Activated CD4-positive, alpha-beta T cell treated with anti-CD3 and anti-CD28 coated beads, Interleukin-2, amount 50 U/mL, for 16 hours (primary cell): ENCODE data around the gene DNAJC4.

ENCODE experiments used
- DNase-seq: peaks from one replicate; pipeline ENCODE4 v3.0.0-alpha.2; 2020

The DNAJC4 gene

DNA sequence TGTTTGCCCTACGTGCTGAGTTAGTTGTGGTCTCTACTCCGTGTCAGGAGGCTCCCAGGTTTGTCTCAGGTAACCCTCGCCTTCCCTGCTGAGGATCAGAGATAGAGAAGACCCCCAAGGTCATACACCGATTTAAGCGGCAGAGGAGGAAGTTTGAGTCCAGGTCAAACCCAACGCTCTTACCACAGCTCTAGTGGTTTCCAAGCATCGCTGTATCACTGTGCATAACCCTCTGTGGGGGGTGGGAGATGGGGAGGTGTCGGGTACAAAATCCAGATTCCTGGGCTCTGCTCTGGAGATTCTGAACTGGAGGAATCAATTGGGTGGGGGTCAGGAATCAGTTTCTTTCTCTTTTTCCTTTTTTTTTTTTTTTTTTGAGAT lies 627 bp downstream of the DNAJC4 start:
- no peak for DNase-seq

DNA sequence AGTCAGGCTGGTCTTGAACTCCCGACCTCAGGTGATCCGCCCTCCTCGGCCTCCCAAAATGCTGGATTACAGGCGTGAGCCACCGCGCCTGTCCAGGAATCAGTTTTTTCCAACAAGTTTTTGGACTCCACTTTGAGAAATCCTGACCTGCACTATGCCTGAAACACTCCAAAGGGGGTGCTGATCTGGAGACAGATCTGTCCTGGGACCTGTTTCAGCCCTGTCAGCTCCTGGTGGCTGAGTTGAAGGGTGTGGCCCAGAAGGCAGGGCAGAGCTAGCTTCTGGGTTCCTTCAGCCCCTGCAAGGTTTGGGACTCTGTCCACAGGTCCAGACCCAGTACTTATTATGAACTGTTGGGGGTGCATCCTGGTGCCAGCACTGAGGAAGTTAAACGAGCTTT lies 1.2 kb downstream of the DNAJC4 start:
- no peak for DNase-seq

DNA sequence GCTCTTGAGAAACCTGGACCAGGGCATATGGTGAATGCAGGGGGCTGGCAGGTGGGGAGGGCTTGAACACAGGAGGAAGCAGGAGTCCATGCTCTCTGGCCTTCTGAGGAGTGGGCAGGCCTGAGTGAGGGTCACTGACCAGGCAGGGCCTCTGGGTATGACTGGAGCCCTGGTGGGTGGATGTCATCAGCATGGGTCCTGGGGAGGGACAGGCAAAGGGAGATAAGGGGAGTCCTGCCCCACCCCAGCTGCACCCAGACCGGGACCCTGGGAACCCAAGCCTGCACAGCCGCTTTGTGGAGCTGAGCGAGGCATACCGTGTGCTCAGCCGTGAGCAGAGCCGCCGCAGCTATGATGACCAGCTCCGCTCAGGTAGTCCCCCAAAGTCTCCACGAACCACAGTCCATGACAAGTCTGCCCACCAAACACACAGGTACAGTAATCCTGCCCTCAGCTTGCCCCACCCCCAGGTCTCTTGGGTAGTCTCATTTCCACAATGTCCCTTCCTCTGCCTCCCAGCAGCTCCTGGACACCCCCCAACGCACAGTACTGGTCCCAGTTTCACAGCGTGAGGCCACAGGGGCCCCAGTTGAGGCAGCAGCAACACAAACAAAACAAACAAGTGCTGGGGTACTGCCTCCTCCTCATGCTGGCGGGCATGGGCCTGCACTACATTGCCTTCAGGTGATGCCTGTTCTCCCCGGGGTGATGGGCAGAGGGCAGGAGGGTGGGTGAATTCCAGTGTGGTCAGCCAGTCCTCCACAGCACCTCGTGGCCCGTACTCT lies 2.0 kb downstream of the DNAJC4 start:
- DNase-seq: no peak

DNA sequence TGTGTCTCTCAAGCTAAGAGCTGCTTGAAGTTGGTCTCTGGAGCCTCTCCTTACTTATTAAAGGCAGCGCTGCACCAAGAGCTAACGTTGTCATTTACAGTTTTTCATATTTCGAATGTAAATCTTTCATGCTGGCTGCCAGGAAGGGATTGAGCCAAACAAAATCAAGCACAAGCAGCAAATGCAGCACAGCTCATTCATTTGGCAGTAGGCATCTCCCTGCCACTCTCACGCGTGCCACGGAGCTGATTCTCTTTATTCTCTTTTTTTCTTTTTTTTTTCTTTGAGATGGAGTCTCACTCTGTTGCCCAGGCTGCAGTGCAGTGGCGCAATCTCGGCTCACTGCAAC lies 2.6 kb downstream of the DNAJC4 start:
- no peak for DNase-seq

DNA sequence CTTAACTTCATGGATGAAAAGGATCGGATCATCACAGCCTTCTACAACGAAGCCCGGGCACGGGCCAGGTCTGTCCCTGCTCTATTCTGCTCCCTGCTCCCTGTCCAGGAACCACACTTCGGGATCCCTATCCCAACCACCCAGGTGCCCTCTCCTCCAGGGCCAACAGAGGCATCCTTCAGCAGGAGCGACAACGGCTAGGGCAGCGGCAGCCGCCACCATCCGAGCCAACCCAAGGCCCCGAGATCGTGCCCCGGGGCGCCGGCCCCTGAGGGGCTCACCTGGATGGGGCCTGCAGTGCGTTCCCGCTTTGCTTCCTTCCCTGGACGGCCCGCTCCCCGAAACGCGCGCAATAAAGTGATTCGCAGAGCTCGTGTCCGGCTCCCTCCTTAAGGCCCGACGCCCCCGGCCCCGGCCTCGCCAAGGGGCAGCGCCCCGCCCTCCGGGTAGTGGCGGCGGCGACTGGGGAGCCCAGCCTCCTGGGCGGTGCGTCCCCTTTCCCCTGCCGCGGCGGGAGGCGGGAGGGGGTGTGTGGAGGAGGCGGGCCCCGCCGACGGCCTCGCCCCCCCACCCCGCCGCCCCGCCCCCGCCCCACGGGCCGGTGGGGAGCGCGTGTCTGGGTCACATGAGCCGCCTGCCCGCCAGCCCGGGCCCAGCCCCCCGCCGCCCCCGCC lies 3.7 kb downstream of the DNAJC4 start, which contains the start of gene VEGFB:
VEGFB (plus strand) TSS at position 672 of the 674 bp plus-strand sequence. CDS start 250 bp downstream, outside the sequence.
- DNase-seq: peak; percentile 73

DNA sequence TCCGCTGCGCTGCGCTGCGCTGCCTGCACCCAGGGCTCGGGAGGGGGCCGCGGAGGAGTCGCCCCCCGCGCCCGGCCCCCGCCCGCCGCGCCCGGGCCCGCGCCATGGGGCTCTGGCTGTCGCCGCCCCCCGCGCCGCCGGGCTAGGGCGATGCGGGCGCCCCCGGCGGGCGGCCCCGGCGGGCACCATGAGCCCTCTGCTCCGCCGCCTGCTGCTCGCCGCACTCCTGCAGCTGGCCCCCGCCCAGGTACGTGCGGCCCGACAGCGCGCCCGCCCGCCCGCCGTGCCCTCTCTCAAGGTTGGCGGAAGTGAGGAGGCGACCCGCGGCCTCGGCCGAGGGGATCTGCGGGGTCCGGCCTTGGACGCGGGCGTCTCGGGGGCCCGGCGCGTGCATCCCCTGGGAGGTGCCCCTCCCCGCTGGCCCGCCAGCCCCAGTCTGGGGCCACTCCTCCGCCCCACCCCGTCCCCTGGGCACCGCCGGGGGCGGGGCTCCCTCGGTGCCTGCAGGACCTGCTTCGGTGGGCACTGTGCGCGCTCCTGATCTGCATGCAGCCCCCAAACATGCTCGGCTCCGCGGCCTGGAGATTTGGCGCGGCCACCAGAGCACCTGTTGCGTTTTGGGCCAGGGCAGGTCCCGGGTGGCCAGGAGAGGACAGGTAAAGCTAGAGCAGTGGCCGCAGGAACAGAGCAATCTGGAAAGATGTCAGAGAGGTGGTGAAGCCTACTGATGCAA lies 4.5 kb downstream of the DNAJC4 start:
- no peak for DNase-seq

DNA sequence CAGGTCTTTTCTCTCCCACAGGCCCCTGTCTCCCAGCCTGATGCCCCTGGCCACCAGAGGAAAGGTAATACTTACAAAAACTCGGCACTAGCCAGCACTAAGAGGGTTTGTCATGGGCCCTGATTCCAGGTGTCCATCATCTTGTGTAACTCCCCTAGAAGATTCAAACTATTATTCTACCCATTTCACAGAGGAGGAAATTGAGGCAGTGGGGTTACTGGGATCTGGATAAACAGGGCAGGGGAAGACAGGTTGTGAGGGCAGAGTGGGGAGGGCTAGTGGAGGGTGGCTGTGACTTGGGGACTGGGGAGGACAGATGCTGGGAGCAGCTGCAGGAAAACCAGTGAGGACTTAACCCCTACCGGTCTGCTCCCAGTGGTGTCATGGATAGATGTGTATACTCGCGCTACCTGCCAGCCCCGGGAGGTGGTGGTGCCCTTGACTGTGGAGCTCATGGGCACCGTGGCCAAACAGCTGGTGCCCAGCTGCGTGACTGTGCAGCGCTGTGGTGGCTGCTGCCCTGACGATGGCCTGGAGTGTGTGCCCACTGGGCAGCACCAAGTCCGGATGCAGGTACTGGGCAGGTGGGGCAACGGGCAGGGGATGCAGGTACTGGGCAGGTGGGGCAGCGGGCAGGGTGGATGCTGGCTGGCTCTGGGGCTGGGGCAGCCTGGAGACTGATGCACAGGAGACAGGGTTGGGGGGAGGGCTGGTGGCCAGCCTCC lies 5.3 kb downstream of the DNAJC4 start:
- no peak for DNase-seq

DNA sequence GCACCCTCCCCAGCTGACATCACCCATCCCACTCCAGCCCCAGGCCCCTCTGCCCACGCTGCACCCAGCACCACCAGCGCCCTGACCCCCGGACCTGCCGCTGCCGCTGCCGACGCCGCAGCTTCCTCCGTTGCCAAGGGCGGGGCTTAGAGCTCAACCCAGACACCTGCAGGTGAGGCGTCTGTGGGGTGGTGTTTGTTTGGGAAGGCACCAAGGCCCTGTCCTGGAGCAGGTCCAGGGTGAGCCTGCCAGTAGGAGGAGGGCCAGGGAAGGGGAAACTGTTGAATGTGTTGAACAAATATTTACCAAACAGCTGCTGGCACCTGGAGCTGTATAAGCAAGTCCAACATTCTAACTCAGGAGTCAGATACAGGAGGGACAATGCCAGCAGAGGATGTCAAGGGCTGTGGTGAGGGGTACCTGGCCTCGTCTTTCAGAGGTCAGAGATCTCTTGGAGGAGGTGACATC lies 7.2 kb downstream of the DNAJC4 start:
- DNase-seq: no peak

DNA sequence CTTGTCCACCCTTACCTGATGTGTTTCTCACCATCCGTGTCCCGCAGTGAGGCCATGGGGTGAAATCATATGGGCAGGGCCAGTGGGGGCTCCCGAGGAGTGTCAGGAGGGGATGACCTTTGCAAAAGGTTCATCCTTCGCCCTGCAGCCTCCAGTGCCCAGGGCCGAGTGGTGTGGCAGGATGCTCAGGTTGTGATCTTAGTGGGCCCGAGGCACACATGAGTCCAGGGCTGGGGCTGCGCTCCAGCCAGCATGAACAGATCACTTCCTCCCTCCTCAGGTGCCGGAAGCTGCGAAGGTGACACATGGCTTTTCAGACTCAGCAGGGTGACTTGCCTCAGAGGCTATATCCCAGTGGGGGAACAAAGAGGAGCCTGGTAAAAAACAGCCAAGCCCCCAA lies 7.7 kb downstream of the DNAJC4 start:
- DNase-seq: no peak

DNA sequence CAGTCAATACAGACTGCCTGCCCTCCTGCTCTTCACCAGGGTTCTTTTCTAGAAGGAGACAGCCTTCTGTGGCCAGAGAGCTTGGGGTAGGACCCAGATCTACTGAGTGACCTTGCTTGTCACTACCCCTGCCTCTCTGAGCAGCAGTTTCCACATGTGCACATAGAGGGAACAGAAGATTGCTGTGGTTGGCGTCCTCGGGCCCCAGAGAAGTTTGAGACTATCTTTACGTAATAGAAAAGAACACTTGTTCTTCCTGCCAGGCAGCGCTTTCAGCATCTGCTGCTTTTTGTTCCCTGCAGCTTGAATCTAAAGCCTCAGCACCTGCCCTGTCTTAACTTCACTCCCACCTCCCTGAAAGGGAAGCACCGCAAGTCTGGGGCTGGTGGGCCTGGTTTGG lies 8.7 kb downstream of the DNAJC4 start:
- no peak for DNase-seq

DNA sequence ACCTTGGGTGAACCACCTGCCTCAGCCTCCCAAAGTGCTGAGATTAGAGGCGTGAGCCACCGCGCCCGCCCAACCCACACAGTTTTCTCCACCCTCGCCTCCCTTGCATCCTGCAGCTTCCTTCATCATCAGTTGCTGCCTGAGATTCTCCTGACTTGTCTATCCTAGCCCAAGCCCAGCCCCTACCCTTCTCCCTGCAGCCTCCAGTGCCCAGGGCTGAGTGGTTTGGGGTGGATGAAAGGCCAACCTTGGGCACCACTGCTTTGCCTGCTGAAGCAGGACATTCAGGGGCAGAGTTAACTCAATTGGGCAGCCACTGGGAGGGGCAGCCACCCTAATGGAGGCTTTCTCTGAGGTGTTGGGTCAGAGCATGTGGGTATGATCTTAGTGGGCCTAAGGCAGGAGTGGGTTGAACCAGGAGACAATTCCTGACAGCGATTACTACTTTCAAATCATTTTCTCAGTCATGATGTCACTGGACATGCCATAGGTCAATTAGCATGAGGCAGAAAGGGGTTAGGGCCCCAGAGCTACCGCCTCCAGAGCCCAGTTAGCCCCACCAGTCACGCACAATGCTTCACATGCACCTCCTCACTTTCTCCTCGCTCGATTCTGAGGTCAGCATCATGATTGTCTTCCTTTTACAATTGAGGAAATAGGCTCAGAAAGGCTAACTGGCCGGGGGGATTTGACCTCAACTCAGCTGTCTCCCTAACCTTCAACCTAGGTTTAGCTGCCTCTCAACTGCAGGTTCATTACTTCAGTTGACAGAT lies 9.5 kb downstream of the DNAJC4 start:
- no peak for DNase-seq

DNA sequence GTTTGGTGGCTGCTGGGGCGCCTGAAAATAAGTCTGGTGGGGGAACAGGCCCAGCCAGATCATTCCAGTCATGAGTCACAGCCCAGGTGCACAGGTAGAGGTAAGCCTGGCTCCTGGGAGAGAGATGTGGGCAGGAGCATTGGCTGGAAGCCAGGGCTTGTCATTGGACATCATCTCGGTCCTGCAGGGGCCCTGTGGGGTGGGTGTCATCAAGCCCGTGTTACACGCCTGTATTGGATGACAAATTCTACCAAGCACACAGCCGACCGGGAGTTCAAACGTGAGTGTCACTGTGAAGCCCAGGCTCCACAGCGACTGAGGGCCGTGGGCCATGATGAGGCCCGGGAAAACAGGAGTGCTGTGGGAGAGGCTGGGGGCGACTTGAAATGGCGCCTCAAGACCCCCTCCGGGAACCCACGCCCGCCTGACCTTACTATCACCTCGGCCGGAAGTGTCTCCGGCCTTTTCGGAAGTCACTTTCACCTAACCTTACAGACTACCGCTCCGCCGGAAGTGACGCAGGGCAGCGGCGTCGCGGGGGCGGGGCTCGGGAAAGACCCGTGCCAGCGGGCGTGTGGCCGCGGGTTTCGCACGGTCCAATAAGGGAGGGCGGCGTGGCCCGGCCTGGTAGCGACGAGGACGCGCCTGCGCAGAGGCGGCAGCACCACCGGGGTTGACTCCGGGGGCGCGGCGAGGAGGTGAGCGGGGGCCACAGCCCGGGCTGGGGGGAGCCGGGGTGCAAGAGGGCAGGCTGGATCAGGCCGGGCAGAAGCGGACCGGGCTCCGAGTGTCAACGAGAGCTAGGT lies 10.3 kb downstream of the DNAJC4 start, which contains the start of gene FKBP2:
FKBP2 (plus strand) TSS at position 661 of the 806 bp plus-strand sequence. CDS start 1,293 bp downstream, outside the sequence.
- peak; percentile 98 for DNase-seq

DNA sequence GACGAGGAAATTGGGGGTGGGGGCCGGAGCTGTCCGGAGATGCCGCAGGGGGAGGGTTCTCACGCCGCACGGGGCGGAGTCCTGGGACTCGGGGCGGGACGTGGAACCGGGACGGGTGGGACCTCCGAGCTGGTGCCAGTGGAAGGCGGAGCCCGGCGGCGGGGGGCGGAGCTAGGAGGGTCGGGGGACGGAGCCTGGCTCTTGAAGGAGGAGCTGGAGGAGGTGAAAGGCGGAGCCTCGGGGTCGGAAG lies 10.8 kb downstream of the DNAJC4 start:
- peak; percentile 100 for DNase-seq

DNA sequence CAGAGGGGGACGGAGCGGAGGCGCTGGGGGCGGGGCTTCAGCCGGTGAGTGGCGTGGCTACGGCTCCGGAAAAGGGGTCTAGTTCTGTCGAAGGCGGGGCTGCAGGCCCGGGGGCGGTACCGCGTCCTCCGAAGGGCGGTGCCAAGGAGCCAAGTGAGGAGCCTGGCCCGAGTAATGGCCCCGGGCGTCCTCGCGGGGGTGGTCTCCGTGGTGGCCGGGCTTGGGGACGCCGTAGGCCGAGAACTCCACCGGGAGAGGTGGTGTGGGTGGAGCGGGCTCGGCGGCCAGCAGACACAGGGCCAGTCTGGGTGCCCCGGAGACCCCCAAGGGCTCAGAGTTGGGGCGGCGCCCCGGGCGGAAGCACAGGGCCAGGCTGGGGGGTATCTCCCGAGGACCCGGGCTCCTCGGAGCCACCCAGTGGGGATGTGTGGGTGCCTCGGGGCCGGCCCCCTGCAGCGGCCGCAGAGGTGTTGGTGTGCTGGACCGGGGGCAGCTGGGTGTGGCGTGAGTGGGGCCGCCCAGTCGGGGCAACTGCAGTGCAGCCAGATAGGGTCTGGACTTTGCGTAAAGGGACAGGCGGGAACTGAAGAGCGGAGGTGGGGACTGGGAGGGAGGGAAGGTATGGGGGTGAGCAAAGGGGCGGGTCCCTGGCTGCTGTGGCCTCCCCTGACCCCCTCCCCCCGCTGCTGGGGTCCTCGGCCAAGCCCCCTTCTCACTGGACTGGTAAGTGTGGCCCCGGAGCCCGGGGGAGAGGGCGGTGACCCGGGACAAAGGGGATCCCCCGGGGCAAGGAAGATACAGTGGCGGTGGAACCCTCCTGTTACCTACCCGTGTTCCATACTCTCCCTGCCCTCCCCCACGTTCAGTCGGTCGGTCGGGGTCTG lies 11.4 kb downstream of the DNAJC4 start:
- DNase-seq: peak; percentile 39

DNA sequence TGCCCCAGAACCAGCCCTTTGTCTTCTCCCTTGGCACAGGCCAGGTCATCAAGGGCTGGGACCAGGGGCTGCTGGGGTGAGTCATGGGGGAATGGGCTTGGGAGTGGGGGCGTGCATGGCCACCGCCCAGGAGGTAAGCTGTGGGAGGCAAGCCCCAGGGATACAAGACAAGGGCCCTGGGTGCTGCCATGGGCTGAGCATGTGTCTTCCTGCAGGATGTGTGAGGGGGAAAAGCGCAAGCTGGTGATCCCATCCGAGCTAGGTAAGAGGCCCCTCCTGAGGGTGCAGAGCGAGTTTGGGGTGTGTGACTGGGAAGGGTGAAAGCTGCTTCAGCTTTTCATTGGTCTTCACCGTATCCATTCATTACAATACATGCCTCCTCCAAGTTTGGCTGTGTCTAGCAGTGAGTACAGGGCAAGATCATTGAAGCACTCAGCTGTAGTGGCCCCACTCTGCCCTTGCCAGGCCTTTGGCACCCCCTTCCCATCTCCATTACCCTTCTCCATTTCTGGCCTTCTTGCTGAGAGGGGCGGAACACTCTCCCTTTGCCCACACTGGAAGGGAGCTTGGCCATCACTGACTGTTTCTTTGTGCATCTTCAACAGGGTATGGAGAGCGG lies 13.0 kb downstream of the DNAJC4 start:
- DNase-seq: no peak

DNA sequence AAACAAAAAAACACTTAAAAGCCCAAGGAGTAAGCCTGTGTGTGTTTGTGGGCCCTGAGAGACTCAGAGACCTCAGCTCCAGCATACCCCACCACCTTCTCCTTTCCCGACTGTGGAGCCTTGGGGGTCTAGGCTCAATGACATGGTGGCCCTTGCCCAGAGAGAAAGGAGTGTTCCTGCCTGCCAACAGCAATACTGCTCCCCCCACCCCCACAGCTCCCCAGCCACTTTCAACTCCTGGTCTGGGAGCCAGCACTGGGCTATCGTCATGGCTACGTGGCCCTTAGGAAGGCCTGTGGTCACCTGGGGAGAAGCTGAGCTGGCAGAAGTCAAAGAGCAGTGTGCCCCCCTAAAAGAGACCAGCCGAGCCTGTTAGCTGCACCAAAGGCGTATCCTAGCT lies 13.8 kb downstream of the DNAJC4 start:
- DNase-seq: no peak

DNA sequence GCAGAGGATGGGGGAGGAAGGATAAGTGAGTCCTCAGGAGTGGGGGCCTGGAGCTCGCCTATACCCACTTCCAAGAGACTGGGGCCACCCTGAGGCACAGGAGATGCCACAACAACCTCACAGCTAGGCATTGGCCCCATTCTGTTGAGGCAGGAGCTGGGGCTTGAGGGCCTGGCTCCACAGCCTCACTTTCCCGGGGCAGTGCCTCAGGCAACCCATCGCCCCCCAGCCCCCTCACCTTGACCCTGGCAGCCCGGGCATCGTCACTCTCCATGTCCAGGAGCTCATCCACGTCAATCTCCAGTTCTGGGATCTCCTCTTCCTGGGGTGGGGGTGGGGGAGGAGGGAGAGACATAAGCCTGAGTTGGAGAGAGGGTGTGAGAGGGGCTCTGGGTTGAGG lies 14.6 kb downstream of the DNAJC4 start:
- DNase-seq: no peak

DNA sequence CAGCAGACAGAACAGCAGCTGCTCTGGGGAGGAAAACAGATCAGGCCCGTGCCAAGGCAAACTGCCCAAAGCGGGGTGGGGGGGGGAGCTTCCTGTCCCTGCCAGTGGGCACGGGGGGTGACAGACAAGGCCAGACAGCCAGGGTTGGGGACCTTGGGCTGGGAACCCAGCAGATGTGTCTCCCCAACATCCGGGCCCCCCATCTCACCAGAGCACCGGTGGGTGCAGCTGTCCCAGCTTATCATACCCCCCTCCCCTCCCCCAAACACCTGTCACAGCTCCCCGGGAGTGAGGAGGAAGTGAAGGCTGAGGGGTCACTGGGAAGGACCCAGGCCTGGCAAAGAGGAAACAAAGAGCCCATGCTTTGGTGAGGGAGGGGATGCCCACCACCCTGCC lies 15.1 kb downstream of the DNAJC4 start:
- DNase-seq: no peak

DNA sequence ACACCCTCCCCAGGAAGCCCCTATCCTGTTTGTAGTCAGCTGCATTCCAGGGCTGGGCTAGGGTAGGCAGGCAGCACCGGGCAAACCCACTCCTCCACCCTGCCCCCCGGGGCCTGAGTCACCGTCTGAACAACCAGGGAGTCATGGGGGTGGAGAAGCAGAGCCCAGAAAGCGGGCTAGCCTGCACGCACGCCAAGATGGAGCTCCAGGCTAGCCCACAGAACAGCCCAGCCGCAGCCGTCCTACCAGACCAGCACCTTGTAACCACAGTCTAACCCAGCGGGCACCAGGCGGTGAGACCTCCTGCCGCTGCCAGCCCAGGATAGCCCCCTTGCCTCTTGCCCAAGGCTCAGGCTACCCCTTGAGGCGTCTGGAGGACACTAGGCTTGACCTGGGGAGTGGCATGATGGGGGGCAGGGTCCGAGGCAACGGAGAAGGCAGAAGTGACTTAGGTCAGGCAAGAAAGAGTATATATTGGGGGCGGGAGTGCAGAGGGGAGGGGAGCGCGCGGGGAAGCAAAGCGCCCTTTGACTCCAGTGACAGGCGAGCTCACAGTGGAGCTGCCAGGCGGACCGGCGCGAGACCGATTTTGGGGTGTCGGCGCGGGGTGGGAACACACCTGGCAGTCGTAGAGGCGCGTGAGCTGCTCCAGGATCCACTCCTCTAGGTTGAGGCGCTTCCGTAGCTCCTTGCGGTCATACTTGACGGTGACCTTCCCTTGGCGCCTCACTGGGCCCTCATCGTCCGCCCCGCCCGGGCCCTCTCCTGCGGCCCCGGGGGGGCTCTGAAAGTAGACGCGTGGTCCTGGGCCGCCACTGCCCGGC lies 15.7 kb downstream of the DNAJC4 start:
- peak; percentile 77 for DNase-seq
